ENCODE results near the gene EFCAB9. TPM values are rescaled to one million over a fixed set of nuclear protein-coding genes. Genes with fewer than 3 reads are reported as not detected.

The EFCAB9 gene
- total RNA-seq, 2 donors from 2014 or later = not detected

GRCh38 chr5:172216345-172216744 lies 22.4 kb downstream of the EFCAB9 start:
- intact Hi-C loops (cut with DNase I, micrococcal nuclease) = no loop called here
- ATAC-seq (no peak), DNase-seq (no peak)

- intact Hi-C loops (cut with DNase I, micrococcal nuclease) = no loop called here
Measured at GRCh38 chr5:172219296-172219695, 25.3 kb downstream of the EFCAB9 start.

GRCh38 chr5:172223901-172224873 lies 30.2 kb downstream of the EFCAB9 start:
- DNase-seq = no peak
- no peak for ATAC-seq
- intact Hi-C loops (cut with DNase I, micrococcal nuclease) = no loop called here

More at GRCh38 chr5:172219296-172219695, 25.3 kb downstream of the EFCAB9 start:
- ATAC-seq = no peak
- DNase-seq = no peak

- no peak for DNase-seq
- intact Hi-C loops (cut with DNase I, micrococcal nuclease) = no loop called here
- ATAC-seq = no peak
Measured at GRCh38 chr5:172224996-172225395, 31.0 kb downstream of the EFCAB9 start.

- intact Hi-C loops (cut with DNase I, micrococcal nuclease) = no loop called here
- no peak for ATAC-seq
- no peak for DNase-seq
Measured at GRCh38 chr5:172229904-172230303, 35.9 kb downstream of the EFCAB9 start.

- intact Hi-C loops (cut with DNase I, micrococcal nuclease) = no loop called here
- ATAC-seq (no peak), DNase-seq (no peak)
Measured at GRCh38 chr5:172234031-172234430, 40.1 kb downstream of the EFCAB9 start.

GRCh38 chr5:172235132-172235780 lies 41.3 kb downstream of the EFCAB9 start:
- peak; percentile 82 for ATAC-seq
- intact Hi-C loops (cut with DNase I, micrococcal nuclease) = no loop called here
- no peak for DNase-seq

GRCh38 chr5:172235827-172236736 lies 42.1 kb downstream of the EFCAB9 start:
- DNase-seq (peak; percentile 67 to 73), ATAC-seq (peak; percentile 78)
- intact Hi-C loops (cut with DNase I, micrococcal nuclease) = no loop called here

- intact Hi-C loops (cut with DNase I, micrococcal nuclease) = no loop called here
- ATAC-seq = no peak
Measured at GRCh38 chr5:172238334-172238733, 44.4 kb downstream of the EFCAB9 start.

GRCh38 chr5:172243302-172243701 lies 49.3 kb downstream of the EFCAB9 start:
- intact Hi-C loops (cut with DNase I, micrococcal nuclease) = no loop called here
- DNase-seq (no peak), ATAC-seq (no peak)

More at GRCh38 chr5:172238334-172238733, 44.4 kb downstream of the EFCAB9 start:
- no peak for DNase-seq

GRCh38 chr5:172245046-172245445 lies 51.1 kb downstream of the EFCAB9 start:
- intact Hi-C loops (cut with DNase I, micrococcal nuclease) = no loop called here
- no peak for DNase-seq
- no peak for ATAC-seq

GRCh38 chr5:172245703-172246125 lies 51.7 kb downstream of the EFCAB9 start:
- no peak for ATAC-seq
- intact Hi-C loops (cut with DNase I, micrococcal nuclease) = no loop called here
- no peak for DNase-seq

- intact Hi-C loops (cut with DNase I, micrococcal nuclease) = no loop called here
- no peak for ATAC-seq
Measured at GRCh38 chr5:172248637-172249036, 54.7 kb downstream of the EFCAB9 start.

GRCh38 chr5:172251419-172251818 lies 57.4 kb downstream of the EFCAB9 start:
- DNase-seq = no peak
- intact Hi-C loops (cut with DNase I, micrococcal nuclease) = no loop called here
- no peak for ATAC-seq

More at GRCh38 chr5:172248637-172249036, 54.7 kb downstream of the EFCAB9 start:
- no peak for DNase-seq

GRCh38 chr5:172252501-172252900 lies 58.5 kb downstream of the EFCAB9 start:
- intact Hi-C loops (cut with DNase I, micrococcal nuclease) = no loop called here
- ATAC-seq (no peak), DNase-seq (no peak)

All from left colon (tissue), 2 donors.